Measurements from ENCODE around the gene APP.

DNA sequence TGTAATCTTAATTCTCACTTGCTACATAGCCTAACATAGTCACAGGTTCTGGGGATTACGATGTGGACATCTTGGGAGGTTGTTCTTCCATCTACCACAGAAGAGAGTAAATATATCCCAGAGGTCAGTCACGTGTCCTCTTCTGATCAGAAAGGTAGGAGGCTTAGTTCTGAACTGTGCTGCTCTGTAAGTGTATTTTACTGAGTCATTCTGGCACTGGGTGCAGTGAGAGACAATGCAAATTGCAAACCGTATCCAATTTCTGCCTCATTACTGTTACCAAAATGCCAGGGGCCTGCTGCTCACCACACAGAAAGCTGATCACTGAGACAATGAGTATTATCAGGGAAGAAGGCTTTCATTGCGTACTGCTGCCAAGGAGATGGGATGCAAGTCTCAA is 331.8 kb downstream of the APP start:
- TF ChIP-seq, protein P1, sequence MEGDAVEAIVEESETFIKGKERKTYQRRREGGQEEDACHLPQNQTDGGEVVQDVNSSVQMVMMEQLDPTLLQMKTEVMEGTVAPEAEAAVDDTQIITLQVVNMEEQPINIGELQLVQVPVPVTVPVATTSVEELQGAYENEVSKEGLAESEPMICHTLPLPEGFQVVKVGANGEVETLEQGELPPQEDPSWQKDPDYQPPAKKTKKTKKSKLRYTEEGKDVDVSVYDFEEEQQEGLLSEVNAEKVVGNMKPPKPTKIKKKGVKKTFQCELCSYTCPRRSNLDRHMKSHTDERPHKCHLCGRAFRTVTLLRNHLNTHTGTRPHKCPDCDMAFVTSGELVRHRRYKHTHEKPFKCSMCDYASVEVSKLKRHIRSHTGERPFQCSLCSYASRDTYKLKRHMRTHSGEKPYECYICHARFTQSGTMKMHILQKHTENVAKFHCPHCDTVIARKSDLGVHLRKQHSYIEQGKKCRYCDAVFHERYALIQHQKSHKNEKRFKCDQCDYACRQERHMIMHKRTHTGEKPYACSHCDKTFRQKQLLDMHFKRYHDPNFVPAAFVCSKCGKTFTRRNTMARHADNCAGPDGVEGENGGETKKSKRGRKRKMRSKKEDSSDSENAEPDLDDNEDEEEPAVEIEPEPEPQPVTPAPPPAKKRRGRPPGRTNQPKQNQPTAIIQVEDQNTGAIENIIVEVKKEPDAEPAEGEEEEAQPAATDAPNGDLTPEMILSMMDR (IDR thresholded peaks at IDR 0.05; ENCODE audit: insufficient read depth, low read length), result no peak
- TF ChIP-seq POLR2AphosphoS5 (IDR thresholded peaks at IDR 0.05; ENCODE audit: low read depth), result no peak
- TF ChIP-seq, protein P2, sequence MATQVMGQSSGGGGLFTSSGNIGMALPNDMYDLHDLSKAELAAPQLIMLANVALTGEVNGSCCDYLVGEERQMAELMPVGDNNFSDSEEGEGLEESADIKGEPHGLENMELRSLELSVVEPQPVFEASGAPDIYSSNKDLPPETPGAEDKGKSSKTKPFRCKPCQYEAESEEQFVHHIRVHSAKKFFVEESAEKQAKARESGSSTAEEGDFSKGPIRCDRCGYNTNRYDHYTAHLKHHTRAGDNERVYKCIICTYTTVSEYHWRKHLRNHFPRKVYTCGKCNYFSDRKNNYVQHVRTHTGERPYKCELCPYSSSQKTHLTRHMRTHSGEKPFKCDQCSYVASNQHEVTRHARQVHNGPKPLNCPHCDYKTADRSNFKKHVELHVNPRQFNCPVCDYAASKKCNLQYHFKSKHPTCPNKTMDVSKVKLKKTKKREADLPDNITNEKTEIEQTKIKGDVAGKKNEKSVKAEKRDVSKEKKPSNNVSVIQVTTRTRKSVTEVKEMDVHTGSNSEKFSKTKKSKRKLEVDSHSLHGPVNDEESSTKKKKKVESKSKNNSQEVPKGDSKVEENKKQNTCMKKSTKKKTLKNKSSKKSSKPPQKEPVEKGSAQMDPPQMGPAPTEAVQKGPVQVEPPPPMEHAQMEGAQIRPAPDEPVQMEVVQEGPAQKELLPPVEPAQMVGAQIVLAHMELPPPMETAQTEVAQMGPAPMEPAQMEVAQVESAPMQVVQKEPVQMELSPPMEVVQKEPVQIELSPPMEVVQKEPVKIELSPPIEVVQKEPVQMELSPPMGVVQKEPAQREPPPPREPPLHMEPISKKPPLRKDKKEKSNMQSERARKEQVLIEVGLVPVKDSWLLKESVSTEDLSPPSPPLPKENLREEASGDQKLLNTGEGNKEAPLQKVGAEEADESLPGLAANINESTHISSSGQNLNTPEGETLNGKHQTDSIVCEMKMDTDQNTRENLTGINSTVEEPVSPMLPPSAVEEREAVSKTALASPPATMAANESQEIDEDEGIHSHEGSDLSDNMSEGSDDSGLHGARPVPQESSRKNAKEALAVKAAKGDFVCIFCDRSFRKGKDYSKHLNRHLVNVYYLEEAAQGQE (IDR thresholded peaks at IDR 0.05; ENCODE audit: insufficient replicate concordance, low read depth), result no peak
